Spleen (tissue), 7 donors: ENCODE results near the gene INTS6.

Source experiments
- POLR2A ChIP-seq, 3 donors: fragments of 450-650 bp; IDR thresholded peaks; one replicate each; pipeline ENCODE4 v1.5.1; 2017; ENCODE audit warnings: antibody characterized with exemption in 3 of 3, mild to moderate bottlenecking in 1 of 3
- POLR2AphosphoS5 ChIP-seq, 3 donors: sonication (generic); formaldehyde crosslinking; IDR thresholded peaks; one replicate each; pipeline ENCODE4 v1.5.1; 2017; ENCODE audit warnings: antibody characterized with exemption in 3 of 3
- TF ChIP-seq, protein P1 (sequence below), 11 experiments: fragments of 200-600 bp in 7 of 11; fragments of 450-650 bp in 4 of 11; sonication (generic) in 4 of 11; IDR thresholded peaks in 8 of 11; conservative IDR thresholded peaks in 3 of 11; 1 replicate in 7 of 11; 2 replicates in 4 of 11; pipeline versions ENCODE4 v1.4.0 to v1.8.0; 2016 to 2021; ENCODE audit warnings: antibody characterized with exemption in 11 of 11, inconsistent platforms in 4 of 11, mild to moderate bottlenecking in 1 of 11
- donor health status: DM: no; HTN: no; CAD: no; lungs with moderate emphysema.
- donor health status: DM: no; HTN: no; CAD: no.
- donor health status: DM: no; HTN: no; CAD: no.

DNA sequence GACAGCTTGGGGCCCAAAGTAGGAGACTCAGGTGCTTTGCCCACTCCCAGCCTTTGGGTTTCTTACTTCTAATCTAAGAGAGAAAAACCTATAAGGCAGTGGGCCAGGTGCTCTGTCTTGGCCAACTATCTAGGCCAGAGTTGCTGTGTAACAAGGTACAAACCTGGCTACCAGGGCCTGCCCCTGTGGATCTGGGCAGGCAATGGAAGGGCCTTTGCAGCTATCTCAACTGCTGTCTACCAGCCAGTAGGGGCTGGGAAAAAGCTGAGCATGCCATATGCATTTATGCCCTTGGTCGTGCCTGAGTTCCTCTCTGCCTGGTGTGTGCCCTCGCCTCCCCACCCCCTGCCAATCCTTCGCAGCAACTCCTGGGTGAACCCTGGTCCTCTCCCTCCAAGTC lies 130.0 kb downstream of the INTS6 start:
- TF ChIP-seq, protein P1, sequence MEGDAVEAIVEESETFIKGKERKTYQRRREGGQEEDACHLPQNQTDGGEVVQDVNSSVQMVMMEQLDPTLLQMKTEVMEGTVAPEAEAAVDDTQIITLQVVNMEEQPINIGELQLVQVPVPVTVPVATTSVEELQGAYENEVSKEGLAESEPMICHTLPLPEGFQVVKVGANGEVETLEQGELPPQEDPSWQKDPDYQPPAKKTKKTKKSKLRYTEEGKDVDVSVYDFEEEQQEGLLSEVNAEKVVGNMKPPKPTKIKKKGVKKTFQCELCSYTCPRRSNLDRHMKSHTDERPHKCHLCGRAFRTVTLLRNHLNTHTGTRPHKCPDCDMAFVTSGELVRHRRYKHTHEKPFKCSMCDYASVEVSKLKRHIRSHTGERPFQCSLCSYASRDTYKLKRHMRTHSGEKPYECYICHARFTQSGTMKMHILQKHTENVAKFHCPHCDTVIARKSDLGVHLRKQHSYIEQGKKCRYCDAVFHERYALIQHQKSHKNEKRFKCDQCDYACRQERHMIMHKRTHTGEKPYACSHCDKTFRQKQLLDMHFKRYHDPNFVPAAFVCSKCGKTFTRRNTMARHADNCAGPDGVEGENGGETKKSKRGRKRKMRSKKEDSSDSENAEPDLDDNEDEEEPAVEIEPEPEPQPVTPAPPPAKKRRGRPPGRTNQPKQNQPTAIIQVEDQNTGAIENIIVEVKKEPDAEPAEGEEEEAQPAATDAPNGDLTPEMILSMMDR (IDR thresholded peaks at IDR 0.05 in 8 of 11, conservative IDR thresholded peaks at IDR 0.05 in 3 of 11), result no peak
- TF ChIP-seq POLR2AphosphoS5 (IDR thresholded peaks at IDR 0.05) (no peak), POLR2A (IDR thresholded peaks at IDR 0.05) (no peak)
